Thymus (tissue), 11 donors: Measurements from ENCODE around the gene ACER3. TPM values are rescaled to one million over a fixed set of nuclear protein-coding genes. Genes with fewer than 3 reads are reported as not detected.
"Not testable (repeated sequence)": the region's sequence is repeated elsewhere in the genome, so short reads cannot be mapped to it uniquely, and the experiment has no call there.

Source experiments
- DNase-seq, 9 donors: peaks; one replicate each; pipeline ENCODE4 v3.0.0-alpha.2; 2013; ENCODE audit warnings: low spot score in 9 of 9, low read depth in 6 of 9, missing footprints in 1 of 9
- H3K27ac ChIP-seq, 2 donors: one replicate each; pipeline ENCODE4 v1.5.1; 2013; ENCODE audit warnings: control low read depth in 1 of 2, low read depth in 1 of 2, low read length in 1 of 2, mild to moderate bottlenecking in 1 of 2, moderate library complexity in 1 of 2
- H3K27me3 ChIP-seq, 2 donors: one replicate each; pipeline ENCODE4 v1.5.1; 2013; ENCODE audit warnings: low read length in 1 of 2; ENCODE audit not compliant: control insufficient read depth in 2 of 2, insufficient read depth in 1 of 2
- H3K36me3 ChIP-seq, 2 donors: one replicate each; pipeline ENCODE4 v1.5.1; 2013; ENCODE audit warnings: low read length in 1 of 2, mild to moderate bottlenecking in 1 of 2, moderate library complexity in 1 of 2; ENCODE audit not compliant: control insufficient read depth in 2 of 2, insufficient read depth in 2 of 2
- H3K4me1 ChIP-seq, 2 donors: one replicate each; pipeline ENCODE4 v1.5.1; 2013; ENCODE audit warnings: low read length in 2 of 2; ENCODE audit not compliant: control insufficient read depth in 2 of 2, insufficient read depth in 2 of 2
- H3K4me3 ChIP-seq, 2 donors: one replicate each; pipeline ENCODE4 v1.5.1; 2013; ENCODE audit warnings: low read length in 2 of 2, control low read depth in 1 of 2, mild to moderate bottlenecking in 1 of 2
- H3K9me3 ChIP-seq, 2 donors: one replicate each; pipeline ENCODE4 v1.5.1; 2013; ENCODE audit warnings: low read length in 1 of 2, mild to moderate bottlenecking in 1 of 2; ENCODE audit not compliant: control insufficient read depth in 2 of 2, insufficient read depth in 1 of 2
- WGBS: extraction: QIAGEN DNeasy Blood & Tissue Kit; methylation state at CpG from one replicate; pipeline ENCODE4 v1.1.7; 2013; 5-methylcytosine and 5-hydroxymethylcytosine counted together
- polyA plus RNA-seq: library from polyadenylated mRNA; stranded (reverse); fragments of 200-250 nt; gene quantifications from one replicate; pipeline ENCODE4 v1.2.3, GENCODE V29; 2013
- total RNA-seq: library from RNA; stranded (reverse); fragments of 120-200 nt; gene quantifications from one replicate; pipeline ENCODE4 v1.2.4, GENCODE V29; 2013
- donor health status: healthy.

The ACER3 gene
- total and polyA plus RNA-seq, 2 donors, result 4.2 to 4.8 TPM

GRCh38 chr11:77057938-77058474, 197.3 kb downstream of the ACER3 start:
- DNase-seq, result no peak

GRCh38 chr11:77058900-77059299, 198.2 kb downstream of the ACER3 start:
- H3K27ac ChIP-seq, result no peak overlapping the region
- H3K9me3 ChIP-seq, result peaks cover 4 to 20% of the 10 kb centered on the region in 2 donors
- H3K4me3 ChIP-seq, result no peak overlapping the region
- 95% methylated on average over 2 of the region's 2 CpGs for WGBS
- H3K36me3 ChIP-seq, result no peaks in the 10 kb centered on the region
- H3K4me1 ChIP-seq, result no peaks in the 10 kb centered on the region
- no peaks in the 10 kb centered on the region for H3K27me3 ChIP-seq
- DNase-seq, result no peak

More at GRCh38 chr11:77057938-77058474, 197.3 kb downstream of the ACER3 start:
- H3K27me3 ChIP-seq, result no peaks in the 10 kb centered on the region
- H3K36me3 ChIP-seq, result no peaks in the 10 kb centered on the region
- no peak overlapping the region for H3K27ac ChIP-seq
- 75% methylated on average over 9 of the region's 9 CpGs for WGBS
- H3K4me3 ChIP-seq, result no peak overlapping the region
- H3K4me1 ChIP-seq, result no peaks in the 10 kb centered on the region
- peaks cover 4 to 20% of the 10 kb centered on the region in 2 donors for H3K9me3 ChIP-seq

GRCh38 chr11:77059806-77060205, 199.1 kb downstream of the ACER3 start:
- 93% methylated on average over 5 of the region's 5 CpGs for WGBS
- no peaks in the 10 kb centered on the region for H3K36me3 ChIP-seq
- H3K9me3 ChIP-seq, result peaks cover 4 to 20% of the 10 kb centered on the region in 2 donors
- H3K27me3 ChIP-seq, result peaks cover 0 to 2% of the 10 kb centered on the region in 2 donors
- H3K4me1 ChIP-seq, result no peaks in the 10 kb centered on the region
- H3K27ac ChIP-seq, result no peak overlapping the region
- DNase-seq, result no peak
- no peak overlapping the region for H3K4me3 ChIP-seq

- no peak overlapping the region for H3K27ac ChIP-seq
- DNase-seq, result no peak
- no peaks in the 10 kb centered on the region for H3K36me3 ChIP-seq
- peaks cover 4 to 20% of the 10 kb centered on the region in 2 donors for H3K9me3 ChIP-seq
- no peaks in the 10 kb centered on the region for H3K4me1 ChIP-seq
- WGBS, result 92% methylated on average over 4 of the region's 4 CpGs
- H3K27me3 ChIP-seq, result peaks cover 0 to 5% of the 10 kb centered on the region in 2 donors
- H3K4me3 ChIP-seq, result no peak overlapping the region
These were observed 199.5 kb downstream of the ACER3 start for GRCh38 chr11:77060234-77060633.

GRCh38 chr11:77061258-77061657, 200.5 kb downstream of the ACER3 start:
- WGBS, result 71% methylated on average over 4 of the region's 4 CpGs
- not testable (repeated sequence) for H3K4me1 ChIP-seq, H3K36me3 ChIP-seq, H3K27ac ChIP-seq, DNase-seq, H3K4me3 ChIP-seq
- H3K9me3 ChIP-seq, result peaks cover 4 to 15% of the 10 kb centered on the region in 2 donors
- H3K27me3 ChIP-seq, result peaks cover 0 to 12% of the 10 kb centered on the region in 2 donors

GRCh38 chr11:77062924-77063323, 202.2 kb downstream of the ACER3 start:
- Histone ChIP-seq H3K27me3 (peaks cover 0 to 14% of the 10 kb centered on the region in 2 donors), H3K4me3 (no peak overlapping the region), H3K9me3 (peaks cover 0 to 4% of the 10 kb centered on the region in 2 donors), H3K4me1 (peaks cover 9 to 18% of the 10 kb centered on the region in 2 donors), H3K36me3 (no peaks in the 10 kb centered on the region), H3K27ac (no peak overlapping the region)
- DNase-seq, result no peak

- 100% methylated on average over 1 of the region's 1 CpG for WGBS
- no peak overlapping the region for H3K27ac ChIP-seq
These were observed 202.7 kb downstream of the ACER3 start for GRCh38 chr11:77063407-77063806.

GRCh38 chr11:77063861-77064260, 203.1 kb downstream of the ACER3 start:
- Histone ChIP-seq H3K27me3 (peaks cover 0 to 16% of the 10 kb centered on the region in 2 donors), H3K36me3 (no peaks in the 10 kb centered on the region), H3K9me3 (peaks cover 0 to 4% of the 10 kb centered on the region in 2 donors), H3K27ac (no peak overlapping the region), H3K4me1 (peaks cover 9 to 19% of the 10 kb centered on the region in 2 donors), H3K4me3 (no peak overlapping the region)
- DNase-seq, result no peak
- 97% methylated on average over 4 of the region's 4 CpGs for WGBS

More at GRCh38 chr11:77063407-77063806, 202.7 kb downstream of the ACER3 start:
- no peak for DNase-seq
- Histone ChIP-seq H3K4me1 (peaks cover 9 to 19% of the 10 kb centered on the region in 2 donors), H3K9me3 (peaks cover 0 to 4% of the 10 kb centered on the region in 2 donors), H3K4me3 (no peak overlapping the region), H3K27me3 (peaks cover 0 to 16% of the 10 kb centered on the region in 2 donors), H3K36me3 (no peaks in the 10 kb centered on the region)

GRCh38 chr11:77064648-77065217, 204.0 kb downstream of the ACER3 start:
- peaks cover 0 to 4% of the 10 kb centered on the region in 2 donors for H3K9me3 ChIP-seq
- H3K27me3 ChIP-seq, result peaks cover 0 to 19% of the 10 kb centered on the region in 2 donors
- WGBS, result 99% methylated on average over 4 of the region's 4 CpGs
- no peak overlapping the region for H3K27ac ChIP-seq
- no peaks in the 10 kb centered on the region for H3K36me3 ChIP-seq
- H3K4me3 ChIP-seq, result no peak overlapping the region
- no peak for DNase-seq
- peaks cover 9 to 19% of the 10 kb centered on the region in 2 donors for H3K4me1 ChIP-seq
